NCI-H1694 treated with DMSO at 0.1 percent for 48 hours (cell line): ENCODE measurements around the gene LARP1B.
"Not testable (repeated sequence)": the region's sequence is repeated elsewhere in the genome, so short reads cannot be mapped to it uniquely, and the experiment has no call there.

ENCODE experiments used
- DNase-seq: peaks from one replicate; lab custom pipeline; 2025; lab: John Stamatoyannopoulos, UW

Gene LARP1B

GRCh38 chr4:128135391-128135790 is 74.3 kb downstream of the LARP1B start:
- DNase-seq: no peak

GRCh38 chr4:128141866-128142265 is 80.8 kb downstream of the LARP1B start:
- DNase-seq: no peak

GRCh38 chr4:128145727-128146126 is 84.6 kb downstream of the LARP1B start:
- no peak for DNase-seq

- DNase-seq: no peak
These were observed 92.7 kb downstream of the LARP1B start for GRCh38 chr4:128153800-128154199.

- no peak for DNase-seq
These were observed 94.2 kb downstream of the LARP1B start for GRCh38 chr4:128155231-128155855.

- no peak for DNase-seq
These were observed 94.9 kb downstream of the LARP1B start for GRCh38 chr4:128155874-128156456.

GRCh38 chr4:128156472-128156871 is 95.4 kb downstream of the LARP1B start:
- DNase-seq: not testable (repeated sequence)

GRCh38 chr4:128158894-128159293 is 97.8 kb downstream of the LARP1B start:
- no peak for DNase-seq

- no peak for DNase-seq
These were observed 98.9 kb downstream of the LARP1B start for GRCh38 chr4:128159967-128160366.

- no peak for DNase-seq
These were observed 100.0 kb downstream of the LARP1B start for GRCh38 chr4:128161138-128161537.

GRCh38 chr4:128162434-128162833 is 101.3 kb downstream of the LARP1B start:
- DNase-seq: no peak

GRCh38 chr4:128163177-128164117 is 102.3 kb downstream of the LARP1B start:
- DNase-seq: no peak

GRCh38 chr4:128166982-128167381 is 105.9 kb downstream of the LARP1B start:
- DNase-seq: no peak

- DNase-seq: no peak
These were observed 107.6 kb downstream of the LARP1B start for GRCh38 chr4:128168701-128169100.

- no peak for DNase-seq
These were observed 108.1 kb downstream of the LARP1B start for GRCh38 chr4:128169245-128169644.

GRCh38 chr4:128176643-128177042 is 115.5 kb downstream of the LARP1B start:
- no peak for DNase-seq

- no peak for DNase-seq
These were observed 116.4 kb downstream of the LARP1B start for GRCh38 chr4:128177498-128177897.

- no peak for DNase-seq
These were observed 125.5 kb downstream of the LARP1B start for GRCh38 chr4:128186623-128187022.

- DNase-seq: peak; percentile 56
These were observed 130.1 kb downstream of the LARP1B start for GRCh38 chr4:128191115-128191781.

- DNase-seq: peak; percentile 60
These were observed 159.4 kb downstream of the LARP1B start for GRCh38 chr4:128220286-128221235.

- DNase-seq: no peak
These were observed 160.5 kb downstream of the LARP1B start for GRCh38 chr4:128221586-128221985.
